SU-DHL-6 (cell line): Measurements from ENCODE around the gene GNG7.
A peak's percentile ranks its signal among the peaks of the same experiment; 100 is the strongest.

Experiments used
- H2AFZ ChIP-seq: fragments of 200-600 bp; sonication (generic); 2 replicates; pipeline ENCODE4 v1.6.1; 2014; ENCODE audit warnings: low read depth, mild to moderate bottlenecking, moderate library complexity, mixed read lengths, antibody characterized with exemption, low read length; ENCODE audit not compliant: severe bottlenecking
- H3F3A ChIP-seq: fragments of 200-600 bp; shearing (Covaris generic); 2 replicates; pipeline ENCODE4 v1.6.0; 2016; ENCODE audit warnings: antibody characterized with exemption, mild to moderate bottlenecking; ENCODE audit not compliant: insufficient read depth
- H3K27ac ChIP-seq: fragments of 200-600 bp; sonication (generic); 2 replicates; pipeline ENCODE4 v1.5.1; 2016; ENCODE audit warnings: low read depth, mild to moderate bottlenecking, low read length, moderate library complexity, mixed read lengths
- H3K27me3 ChIP-seq: fragments of 200-600 bp; sonication (generic), shearing (Covaris generic); 2 replicates; pipeline ENCODE4 v1.6.0; 2014; ENCODE audit warnings: mild to moderate bottlenecking, low read length
- H3K36me3 ChIP-seq: fragments of 200-600 bp; sonication (generic); 2 replicates; pipeline ENCODE4 v1.6.1; 2014; ENCODE audit warnings: mild to moderate bottlenecking, low read length, mixed read lengths
- H3K4me2 ChIP-seq: fragments of 300-600, 200-600 bp; shearing (Covaris generic), sonication (generic); 2 replicates; pipeline ENCODE4 v1.6.0; 2014; ENCODE audit warnings: low read length, low read depth, mild to moderate bottlenecking; ENCODE audit not compliant: poor library complexity, severe bottlenecking
- H3K4me3 ChIP-seq: fragments of 200-600 bp; sonication (generic); 2 replicates; pipeline ENCODE4 v1.5.1; 2014; ENCODE audit warnings: antibody characterized with exemption, low read length, mild to moderate bottlenecking, mixed read lengths; ENCODE audit not compliant: insufficient read depth, poor library complexity, severe bottlenecking
- H3K79me2 ChIP-seq: fragments of 200-600 bp; sonication (generic); 2 replicates; pipeline ENCODE4 v1.6.1; 2014; ENCODE audit warnings: mild to moderate bottlenecking, low read length, moderate library complexity; ENCODE audit not compliant: insufficient read depth
- H3K9ac ChIP-seq: fragments of 200-600 bp; sonication (generic); 2 replicates; pipeline ENCODE4 v1.7.0; 2014; ENCODE audit warnings: mild to moderate bottlenecking, low read length
- H3K9me2 ChIP-seq: fragments of 200-600 bp; sonication (generic); replicated peaks from 2 replicates; pipeline ENCODE4 v1.6.1; 2014; ENCODE audit warnings: low read length; ENCODE audit not compliant: insufficient read depth
- H3K9me3 ChIP-seq: fragments of 200-600 bp; sonication (generic); 2 replicates; pipeline ENCODE4 v1.6.1; 2014; ENCODE audit warnings: low read length, mixed read lengths; ENCODE audit not compliant: insufficient read depth
- H4K20me1 ChIP-seq: fragments of 200-600 bp; sonication (generic); 2 replicates; pipeline ENCODE4 v1.6.1; 2014; ENCODE audit warnings: low read depth, mild to moderate bottlenecking, antibody characterized with exemption, low read length, moderate library complexity, mixed read lengths
- EZH2phosphoT487 ChIP-seq: fragments of 200-600 bp; sonication (generic), shearing (Covaris generic); conservative IDR thresholded peaks from 2 replicates; pipeline ENCODE4 v1.6.1; 2018; ENCODE audit warnings: mild to moderate bottlenecking, antibody characterized with exemption, low read length, moderate library complexity, mixed read lengths
- TF ChIP-seq, protein P1 (sequence below): fragments of 200-600 bp; sonication (generic); IDR thresholded peaks from one replicate; pipeline ENCODE4 v1.5.1; 2017; ENCODE audit warnings: antibody characterized with exemption, mild to moderate bottlenecking, low read length, moderate library complexity; ENCODE audit not compliant: insufficient read depth, poor library complexity, severe bottlenecking

The GNG7 gene

DNA sequence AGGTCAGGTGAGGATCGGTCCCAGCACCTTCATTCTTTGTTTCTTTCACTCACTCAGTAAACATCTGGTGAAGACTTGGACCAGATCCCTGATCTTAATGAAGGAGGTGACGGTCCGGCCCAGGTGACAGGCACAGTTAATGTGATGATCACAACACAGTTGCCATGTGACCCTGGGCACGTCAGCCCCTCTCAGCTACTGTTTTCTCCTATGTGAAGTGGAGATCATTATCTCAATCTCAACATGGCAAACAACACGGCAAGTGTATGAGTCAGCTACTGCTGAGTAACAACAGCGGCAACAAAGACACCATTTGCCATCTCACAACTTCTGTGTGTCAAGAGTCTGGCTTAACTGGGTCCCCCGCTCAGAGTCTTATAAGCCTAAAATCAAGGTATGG, 74.6 kb downstream of the GNG7 start:
- TF ChIP-seq, protein P1, sequence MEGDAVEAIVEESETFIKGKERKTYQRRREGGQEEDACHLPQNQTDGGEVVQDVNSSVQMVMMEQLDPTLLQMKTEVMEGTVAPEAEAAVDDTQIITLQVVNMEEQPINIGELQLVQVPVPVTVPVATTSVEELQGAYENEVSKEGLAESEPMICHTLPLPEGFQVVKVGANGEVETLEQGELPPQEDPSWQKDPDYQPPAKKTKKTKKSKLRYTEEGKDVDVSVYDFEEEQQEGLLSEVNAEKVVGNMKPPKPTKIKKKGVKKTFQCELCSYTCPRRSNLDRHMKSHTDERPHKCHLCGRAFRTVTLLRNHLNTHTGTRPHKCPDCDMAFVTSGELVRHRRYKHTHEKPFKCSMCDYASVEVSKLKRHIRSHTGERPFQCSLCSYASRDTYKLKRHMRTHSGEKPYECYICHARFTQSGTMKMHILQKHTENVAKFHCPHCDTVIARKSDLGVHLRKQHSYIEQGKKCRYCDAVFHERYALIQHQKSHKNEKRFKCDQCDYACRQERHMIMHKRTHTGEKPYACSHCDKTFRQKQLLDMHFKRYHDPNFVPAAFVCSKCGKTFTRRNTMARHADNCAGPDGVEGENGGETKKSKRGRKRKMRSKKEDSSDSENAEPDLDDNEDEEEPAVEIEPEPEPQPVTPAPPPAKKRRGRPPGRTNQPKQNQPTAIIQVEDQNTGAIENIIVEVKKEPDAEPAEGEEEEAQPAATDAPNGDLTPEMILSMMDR = no peak
- no peak for TF ChIP-seq EZH2phosphoT487
- peak overlapping the region; percentile 51 for H3K9ac ChIP-seq
- H3K79me2 ChIP-seq = no peaks in the 10 kb centered on the region
- H3K4me2 ChIP-seq = peak overlapping the region; percentile 56
- H3K27ac ChIP-seq = peak overlapping the region; percentile 87
- no peak overlapping the region for H2AFZ ChIP-seq
- H3K9me3 ChIP-seq = peaks cover 18% of the 10 kb centered on the region; the same call in 1 of the 2 replicates
- H4K20me1 ChIP-seq = no peaks in the 10 kb centered on the region
- no peaks in the 10 kb centered on the region; the same call in 1 of the 2 replicates for H3K36me3 ChIP-seq
- H3K27me3 ChIP-seq = no peaks in the 10 kb centered on the region
- H3K9me2 ChIP-seq = no peaks in the 10 kb centered on the region
- peaks cover 55% of the 10 kb centered on the region for H3F3A ChIP-seq
- no peak overlapping the region for H3K4me3 ChIP-seq

GRCh38 chr19:2627319-2627829, 75.1 kb downstream of the GNG7 start:
- no peak overlapping the region for H2AFZ ChIP-seq
- no peaks in the 10 kb centered on the region for H3K79me2 ChIP-seq
- H3K27me3 ChIP-seq = no peaks in the 10 kb centered on the region
- no peaks in the 10 kb centered on the region; the same call in 1 of the 2 replicates for H3K36me3 ChIP-seq
- peaks cover 53% of the 10 kb centered on the region for H3F3A ChIP-seq
- H3K9me2 ChIP-seq = no peaks in the 10 kb centered on the region
- H4K20me1 ChIP-seq = no peaks in the 10 kb centered on the region
- no peak for TF ChIP-seq EZH2phosphoT487
- TF ChIP-seq, protein P1 = no peak
- no peak overlapping the region for H3K4me3 ChIP-seq
- peaks cover 18% of the 10 kb centered on the region; the same call in 1 of the 2 replicates for H3K9me3 ChIP-seq
- H3K9ac ChIP-seq = peak overlapping the region; percentile 51
- H3K27ac ChIP-seq = peak overlapping the region; percentile 87
- H3K4me2 ChIP-seq = peak overlapping the region; percentile 56

DNA sequence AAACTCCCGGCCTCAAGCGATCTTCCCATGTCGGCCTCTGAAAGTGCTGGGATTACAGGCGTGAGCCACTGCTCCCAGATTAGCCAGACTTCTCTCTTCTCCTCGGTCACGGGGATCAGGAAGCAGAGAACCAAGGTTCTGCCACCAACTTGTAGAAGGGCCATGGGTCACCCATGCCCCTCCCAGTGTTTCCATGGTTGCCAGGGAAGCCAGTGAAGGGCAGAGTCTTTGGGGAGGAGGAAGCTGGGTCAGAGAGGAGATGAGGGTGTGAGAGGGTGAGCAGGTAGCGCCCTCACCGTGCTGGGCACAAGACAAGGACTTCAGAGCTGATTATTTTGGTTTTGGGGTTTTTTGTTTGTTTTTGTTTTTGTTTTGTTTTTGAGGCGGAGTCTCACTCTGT, 77.1 kb downstream of the GNG7 start:
- TF ChIP-seq, protein P1 = no peak
- no peak for TF ChIP-seq EZH2phosphoT487
- peak overlapping the region; percentile 58 for H3K9ac ChIP-seq
- H3K27me3 ChIP-seq = no peaks in the 10 kb centered on the region
- H3K36me3 ChIP-seq = no peaks in the 10 kb centered on the region; the same call in 1 of the 2 replicates
- H3K79me2 ChIP-seq = no peaks in the 10 kb centered on the region
- H4K20me1 ChIP-seq = no peaks in the 10 kb centered on the region
- H3K27ac ChIP-seq = peak overlapping the region; percentile 97
- no peak overlapping the region for H3K4me3 ChIP-seq
- peaks cover 57% of the 10 kb centered on the region for H3F3A ChIP-seq
- H3K4me2 ChIP-seq = peak overlapping the region; percentile 81
- peaks cover 5% of the 10 kb centered on the region; the same call in 1 of the 2 replicates for H3K9me3 ChIP-seq
- H3K9me2 ChIP-seq = no peaks in the 10 kb centered on the region
- no peak overlapping the region for H2AFZ ChIP-seq
